ENCODE data around the gene PTGER1.
"Not testable (repeated sequence)": the region's sequence is repeated elsewhere in the genome, so short reads cannot be mapped to it uniquely, and the experiment has no call there.

PTGER1 gene

GRCh38 chr19:14473073-14473977 lies 1.8 kb downstream of the PTGER1 start:
- Histone ChIP-seq H3K4me1 (ENCODE audit: control insufficient read depth, insufficient read depth, low read length) (peaks cover 32% of the 10 kb centered on the region), H3K4me3 (ENCODE audit: low read length in 2 of 2) (no peak overlapping the region)

GRCh38 chr19:14472202-14472938 lies 2.8 kb downstream of the PTGER1 start:
- Histone ChIP-seq H3K9me3 (ENCODE audit: control insufficient read depth in 2 of 2, low read length in 2 of 2) (no peaks in the 10 kb centered on the region), H3K27me3 (ENCODE audit: control insufficient read depth in 1 of 2, insufficient read depth in 2 of 2, low read length in 2 of 2) (peaks cover 13 to 34% of the 10 kb centered on the region in 2 donors), H3K9ac (ENCODE audit: low read length in 2 of 2) (no peak overlapping the region), H3K27ac (ENCODE audit: low read length) (no peak overlapping the region), H3K36me3 (ENCODE audit: control insufficient read depth in 2 of 2, insufficient read depth in 2 of 2, low read length in 2 of 2) (peaks cover 18 to 27% of the 10 kb centered on the region in 2 donors), H3K4me1 (ENCODE audit: control insufficient read depth, insufficient read depth, low read length) (peaks cover 32% of the 10 kb centered on the region), H3K4me3 (ENCODE audit: low read length in 2 of 2) (peak overlapping the region; percentile 11 to 47)

More at GRCh38 chr19:14473073-14473977, 1.8 kb downstream of the PTGER1 start:
- Histone ChIP-seq H3K27ac (ENCODE audit: low read length) (no peak overlapping the region), H3K36me3 (ENCODE audit: control insufficient read depth in 2 of 2, insufficient read depth in 2 of 2, low read length in 2 of 2) (peaks cover 9 to 25% of the 10 kb centered on the region in 2 donors), H3K9me3 (ENCODE audit: control insufficient read depth in 2 of 2, low read length in 2 of 2) (no peaks in the 10 kb centered on the region), H3K9ac (ENCODE audit: low read length in 2 of 2) (no peak overlapping the region), H3K27me3 (ENCODE audit: control insufficient read depth in 1 of 2, insufficient read depth in 2 of 2, low read length in 2 of 2) (peaks cover 13 to 34% of the 10 kb centered on the region in 2 donors)

- H3K27ac ChIP-seq (ENCODE audit: low read length) = no peak overlapping the region
- H3K36me3 ChIP-seq (ENCODE audit: control insufficient read depth in 2 of 2, insufficient read depth in 2 of 2, low read length in 2 of 2) = peaks cover 18 to 27% of the 10 kb centered on the region in 2 donors
- peaks cover 29% of the 10 kb centered on the region for H3K4me1 ChIP-seq (ENCODE audit: control insufficient read depth, insufficient read depth, low read length)
- peak overlapping the region in 1 of 2 donors; percentile 35 for H3K4me3 ChIP-seq (ENCODE audit: low read length in 2 of 2)
- no peaks in the 10 kb centered on the region for H3K9me3 ChIP-seq (ENCODE audit: control insufficient read depth in 2 of 2, low read length in 2 of 2)
- peaks cover 13 to 34% of the 10 kb centered on the region in 2 donors for H3K27me3 ChIP-seq (ENCODE audit: control insufficient read depth in 1 of 2, insufficient read depth in 2 of 2, low read length in 2 of 2)
- no peak overlapping the region for H3K9ac ChIP-seq (ENCODE audit: low read length in 2 of 2)
These were observed 3.5 kb downstream of the PTGER1 start for GRCh38 chr19:14471436-14472187.

GRCh38 chr19:14470031-14470876 lies 4.9 kb downstream of the PTGER1 start:
- H3K27ac ChIP-seq (ENCODE audit: low read length) = no peak overlapping the region
- no peak overlapping the region for H3K4me3 ChIP-seq (ENCODE audit: low read length in 2 of 2)
- peaks cover 22% of the 10 kb centered on the region for H3K4me1 ChIP-seq (ENCODE audit: control insufficient read depth, insufficient read depth, low read length)
- H3K9me3 ChIP-seq (ENCODE audit: control insufficient read depth in 2 of 2, low read length in 2 of 2) = no peaks in the 10 kb centered on the region
- H3K9ac ChIP-seq (ENCODE audit: low read length in 2 of 2) = no peak overlapping the region
- peaks cover 18 to 31% of the 10 kb centered on the region in 2 donors for H3K36me3 ChIP-seq (ENCODE audit: control insufficient read depth in 2 of 2, insufficient read depth in 2 of 2, low read length in 2 of 2)
- H3K27me3 ChIP-seq (ENCODE audit: control insufficient read depth in 1 of 2, insufficient read depth in 2 of 2, low read length in 2 of 2) = peaks cover 13 to 29% of the 10 kb centered on the region in 2 donors

GRCh38 chr19:14467816-14468215 lies 7.3 kb downstream of the PTGER1 start:
- H3K4me1 ChIP-seq (ENCODE audit: control insufficient read depth, insufficient read depth, low read length) = peaks cover 10% of the 10 kb centered on the region
- H3K36me3 ChIP-seq (ENCODE audit: control insufficient read depth in 2 of 2, insufficient read depth in 2 of 2, low read length in 2 of 2) = peaks cover 37 to 44% of the 10 kb centered on the region in 2 donors
- H3K9me3 ChIP-seq (ENCODE audit: control insufficient read depth in 2 of 2, low read length in 2 of 2) = no peaks in the 10 kb centered on the region

GRCh38 chr19:14467391-14467790 lies 7.8 kb downstream of the PTGER1 start:
- Histone ChIP-seq H3K27me3 (ENCODE audit: control insufficient read depth in 1 of 2, insufficient read depth in 2 of 2, low read length in 2 of 2) (peaks cover under 1 to 2% of the 10 kb centered on the region in 2 donors), H3K4me1 (ENCODE audit: control insufficient read depth, insufficient read depth, low read length) (peaks cover 6% of the 10 kb centered on the region), H3K9ac (ENCODE audit: low read length in 2 of 2) (no peak overlapping the region), H3K9me3 (ENCODE audit: control insufficient read depth in 2 of 2, low read length in 2 of 2) (no peaks in the 10 kb centered on the region), H3K36me3 (ENCODE audit: control insufficient read depth in 2 of 2, insufficient read depth in 2 of 2, low read length in 2 of 2) (peaks cover 41 to 47% of the 10 kb centered on the region in 2 donors), H3K27ac (ENCODE audit: low read length) (no peak overlapping the region), H3K4me3 (ENCODE audit: low read length in 2 of 2) (no peak overlapping the region)

More at GRCh38 chr19:14467816-14468215, 7.3 kb downstream of the PTGER1 start:
- no peak overlapping the region for H3K27ac ChIP-seq (ENCODE audit: low read length)
- H3K9ac ChIP-seq (ENCODE audit: low read length in 2 of 2) = no peak overlapping the region
- peaks cover 4 to 7% of the 10 kb centered on the region in 2 donors for H3K27me3 ChIP-seq (ENCODE audit: control insufficient read depth in 1 of 2, insufficient read depth in 2 of 2, low read length in 2 of 2)
- no peak overlapping the region for H3K4me3 ChIP-seq (ENCODE audit: low read length in 2 of 2)

GRCh38 chr19:14463747-14464146 lies 11.4 kb downstream of the PTGER1 start:
- H3K9ac ChIP-seq (ENCODE audit: low read length in 2 of 2) = no peak overlapping the region
- H3K27me3 ChIP-seq (ENCODE audit: control insufficient read depth in 1 of 2, insufficient read depth in 2 of 2, low read length in 2 of 2) = no peaks in the 10 kb centered on the region
- H3K4me1 ChIP-seq (ENCODE audit: control insufficient read depth, insufficient read depth, low read length) = no peaks in the 10 kb centered on the region
- no peak overlapping the region for H3K27ac ChIP-seq (ENCODE audit: low read length)
- H3K4me3 ChIP-seq (ENCODE audit: low read length in 2 of 2) = no peak overlapping the region
- H3K9me3 ChIP-seq (ENCODE audit: control insufficient read depth in 2 of 2, low read length in 2 of 2) = no peaks in the 10 kb centered on the region
- peaks cover 38 to 41% of the 10 kb centered on the region in 2 donors for H3K36me3 ChIP-seq (ENCODE audit: control insufficient read depth in 2 of 2, insufficient read depth in 2 of 2, low read length in 2 of 2)

GRCh38 chr19:14462401-14462800 lies 12.8 kb downstream of the PTGER1 start:
- not testable (repeated sequence) for H3K9me3 ChIP-seq (ENCODE audit: control insufficient read depth in 2 of 2, low read length in 2 of 2); H3K27ac ChIP-seq (ENCODE audit: low read length); H3K4me3 ChIP-seq (ENCODE audit: low read length in 2 of 2); H3K4me1 ChIP-seq (ENCODE audit: control insufficient read depth, insufficient read depth, low read length); H3K27me3 ChIP-seq (ENCODE audit: control insufficient read depth in 1 of 2, insufficient read depth in 2 of 2, low read length in 2 of 2); H3K9ac ChIP-seq (ENCODE audit: low read length in 2 of 2)
- peaks cover 31 to 36% of the 10 kb centered on the region in 2 donors for H3K36me3 ChIP-seq (ENCODE audit: control insufficient read depth in 2 of 2, insufficient read depth in 2 of 2, low read length in 2 of 2)

GRCh38 chr19:14460935-14461334 lies 14.2 kb downstream of the PTGER1 start:
- H3K36me3 ChIP-seq (ENCODE audit: control insufficient read depth in 2 of 2, insufficient read depth in 2 of 2, low read length in 2 of 2) = peaks cover 31 to 36% of the 10 kb centered on the region in 2 donors
- H3K27ac ChIP-seq (ENCODE audit: low read length) = no peak overlapping the region
- H3K4me3 ChIP-seq (ENCODE audit: low read length in 2 of 2) = no peak overlapping the region
- no peak overlapping the region for H3K9ac ChIP-seq (ENCODE audit: low read length in 2 of 2)
- no peaks in the 10 kb centered on the region for H3K9me3 ChIP-seq (ENCODE audit: control insufficient read depth in 2 of 2, low read length in 2 of 2)
- no peaks in the 10 kb centered on the region for H3K4me1 ChIP-seq (ENCODE audit: control insufficient read depth, insufficient read depth, low read length)
- H3K27me3 ChIP-seq (ENCODE audit: control insufficient read depth in 1 of 2, insufficient read depth in 2 of 2, low read length in 2 of 2) = no peaks in the 10 kb centered on the region

Data from stomach smooth muscle (tissue), 2 donors.